ENCODE data around the gene GSK3B.

GSK3B gene

GRCh38 chr3:119783255-119783654 lies 311.0 kb downstream of the GSK3B start:
- no peak overlapping the region for H3K27ac ChIP-seq
- TF ChIP-seq, protein P1, sequence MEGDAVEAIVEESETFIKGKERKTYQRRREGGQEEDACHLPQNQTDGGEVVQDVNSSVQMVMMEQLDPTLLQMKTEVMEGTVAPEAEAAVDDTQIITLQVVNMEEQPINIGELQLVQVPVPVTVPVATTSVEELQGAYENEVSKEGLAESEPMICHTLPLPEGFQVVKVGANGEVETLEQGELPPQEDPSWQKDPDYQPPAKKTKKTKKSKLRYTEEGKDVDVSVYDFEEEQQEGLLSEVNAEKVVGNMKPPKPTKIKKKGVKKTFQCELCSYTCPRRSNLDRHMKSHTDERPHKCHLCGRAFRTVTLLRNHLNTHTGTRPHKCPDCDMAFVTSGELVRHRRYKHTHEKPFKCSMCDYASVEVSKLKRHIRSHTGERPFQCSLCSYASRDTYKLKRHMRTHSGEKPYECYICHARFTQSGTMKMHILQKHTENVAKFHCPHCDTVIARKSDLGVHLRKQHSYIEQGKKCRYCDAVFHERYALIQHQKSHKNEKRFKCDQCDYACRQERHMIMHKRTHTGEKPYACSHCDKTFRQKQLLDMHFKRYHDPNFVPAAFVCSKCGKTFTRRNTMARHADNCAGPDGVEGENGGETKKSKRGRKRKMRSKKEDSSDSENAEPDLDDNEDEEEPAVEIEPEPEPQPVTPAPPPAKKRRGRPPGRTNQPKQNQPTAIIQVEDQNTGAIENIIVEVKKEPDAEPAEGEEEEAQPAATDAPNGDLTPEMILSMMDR (conservative IDR thresholded peaks at IDR 0.05) = no peak

DNA sequence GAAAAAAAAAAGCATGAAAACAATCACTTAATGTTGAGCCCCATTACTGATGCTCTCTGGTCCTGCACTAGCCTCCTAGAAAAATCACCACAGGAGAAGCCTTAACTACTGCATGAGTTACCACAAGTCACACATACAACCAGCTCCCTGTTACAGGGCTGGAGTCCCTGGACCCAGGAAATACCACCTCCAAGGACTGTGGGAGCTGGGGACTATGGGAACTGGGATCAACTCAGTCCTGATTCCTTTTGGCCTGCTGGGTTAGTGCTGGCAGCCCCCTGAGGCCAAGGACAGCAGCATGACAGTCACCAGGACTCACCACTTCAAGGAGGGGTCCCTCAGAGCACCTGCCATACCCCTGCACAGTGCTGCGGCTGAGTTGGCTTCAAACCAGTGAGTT lies 311.8 kb downstream of the GSK3B start:
- TF ChIP-seq, protein P1 (conservative IDR thresholded peaks at IDR 0.05) = no peak
- H3K27ac ChIP-seq = no peak overlapping the region

DNA sequence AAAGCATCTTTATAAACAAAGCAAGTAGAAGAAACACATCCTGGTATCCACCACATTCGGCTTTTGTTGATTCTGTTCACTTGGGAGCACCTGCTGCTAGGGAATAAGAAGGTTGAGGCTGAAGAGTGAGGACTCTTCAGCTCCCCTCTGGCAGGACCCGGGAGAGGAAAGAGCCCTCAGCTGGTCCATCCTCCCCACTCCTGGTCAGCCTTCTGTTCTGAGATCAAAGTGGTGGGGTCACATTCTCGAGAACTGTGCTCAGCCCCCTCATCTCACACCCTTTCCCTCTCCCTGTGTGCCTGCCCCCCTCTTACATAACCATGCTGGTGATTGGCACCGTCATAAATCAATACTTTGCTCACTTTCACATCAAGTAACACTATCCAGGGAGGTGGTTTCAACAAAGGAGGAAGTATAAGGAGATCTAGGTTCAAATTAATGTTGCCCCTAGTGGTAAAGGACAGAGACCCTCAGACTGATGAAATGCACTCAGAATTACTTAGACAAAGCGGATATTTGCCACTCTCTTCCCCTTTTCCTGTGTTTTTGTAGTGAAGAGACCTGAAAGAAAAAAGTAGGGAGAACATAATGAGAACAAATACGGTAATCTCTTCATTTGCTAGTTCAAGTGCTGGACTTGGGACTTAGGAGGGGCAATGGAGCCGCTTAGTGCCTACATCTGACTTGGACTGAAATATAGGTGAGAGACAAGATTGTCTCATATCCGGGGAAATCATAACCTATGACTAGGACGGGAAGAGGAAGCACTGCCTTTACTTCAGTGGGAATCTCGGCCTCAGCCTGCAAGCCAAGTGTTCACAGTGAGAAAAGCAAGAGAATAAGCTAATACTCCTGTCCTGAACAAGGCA lies 312.7 kb downstream of the GSK3B start, which contains the start of gene NR1I2:
TSS of gene NR1I2 (plus strand) at position 772 of the 869 bp plus-strand sequence.
- H3K27ac ChIP-seq = no peak within 1 kb of the TSS
- TF ChIP-seq, protein P1 (conservative IDR thresholded peaks at IDR 0.05) = no peak

DNA sequence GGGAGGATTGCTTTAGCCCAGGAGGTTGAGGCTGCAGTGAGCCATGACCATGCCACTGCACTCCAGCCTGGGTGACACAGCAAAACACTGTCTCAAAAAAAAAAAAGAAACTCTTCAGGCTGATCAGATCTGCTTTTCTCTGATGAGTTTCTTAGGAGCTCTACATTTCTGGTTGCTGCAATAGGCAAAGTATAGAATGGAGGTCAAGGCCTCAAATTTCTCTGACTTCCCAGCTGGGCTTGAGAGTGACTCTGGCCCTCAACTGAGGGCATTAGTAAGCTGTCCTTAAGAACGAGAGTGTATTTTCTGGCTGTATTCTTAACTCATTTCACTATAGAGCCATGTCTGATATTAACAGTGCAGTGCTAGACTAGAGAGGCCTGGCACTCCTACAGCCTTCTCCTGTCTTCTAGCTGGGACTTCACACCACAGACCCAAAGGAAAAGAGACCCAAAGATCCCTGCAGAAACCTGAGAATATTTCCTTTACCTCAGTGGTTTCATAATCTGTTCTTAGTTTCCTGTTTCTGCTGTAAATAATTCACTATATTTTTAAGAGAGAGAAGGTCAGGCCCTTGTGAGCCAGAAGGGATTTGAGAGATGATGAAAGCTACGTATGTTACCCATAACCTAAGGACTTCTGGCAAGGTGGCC lies 314.4 kb downstream of the GSK3B start:
- TF ChIP-seq, protein P1 (conservative IDR thresholded peaks at IDR 0.05) = no peak
- H3K27ac ChIP-seq = no peak overlapping the region

- TF ChIP-seq, protein P1 (conservative IDR thresholded peaks at IDR 0.05) = no peak
- no peak overlapping the region for H3K27ac ChIP-seq
Measured at GRCh38 chr3:119778811-119779210, 315.4 kb downstream of the GSK3B start.

DNA sequence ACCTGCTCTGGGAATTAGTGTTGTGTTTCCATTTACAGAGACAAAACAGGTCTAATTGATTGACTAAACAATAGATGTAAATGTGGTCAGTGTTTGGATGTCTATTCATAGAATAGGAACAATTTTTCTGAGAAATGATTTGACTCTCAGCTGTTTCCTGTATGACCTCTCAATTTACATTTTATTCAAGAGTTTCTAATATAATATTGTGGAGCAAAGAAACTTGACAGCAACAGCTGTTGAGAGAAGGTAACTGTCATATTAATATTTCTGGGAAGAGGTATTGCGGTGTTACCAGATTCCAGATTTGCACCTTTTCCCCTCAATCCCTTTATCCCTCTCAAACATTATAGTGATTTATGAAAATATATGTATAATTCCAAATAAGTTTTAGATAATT lies 316.1 kb downstream of the GSK3B start:
- H3K27ac ChIP-seq = no peak overlapping the region
- TF ChIP-seq, protein P1 (conservative IDR thresholded peaks at IDR 0.05) = no peak

GRCh38 chr3:119776304-119776703 lies 317.9 kb downstream of the GSK3B start:
- TF ChIP-seq, protein P1 (conservative IDR thresholded peaks at IDR 0.05) = no peak
- H3K27ac ChIP-seq = no peak overlapping the region

Data from VCaP (cell line).